ENCODE data around the gene TLK1.

Gene TLK1

DNA sequence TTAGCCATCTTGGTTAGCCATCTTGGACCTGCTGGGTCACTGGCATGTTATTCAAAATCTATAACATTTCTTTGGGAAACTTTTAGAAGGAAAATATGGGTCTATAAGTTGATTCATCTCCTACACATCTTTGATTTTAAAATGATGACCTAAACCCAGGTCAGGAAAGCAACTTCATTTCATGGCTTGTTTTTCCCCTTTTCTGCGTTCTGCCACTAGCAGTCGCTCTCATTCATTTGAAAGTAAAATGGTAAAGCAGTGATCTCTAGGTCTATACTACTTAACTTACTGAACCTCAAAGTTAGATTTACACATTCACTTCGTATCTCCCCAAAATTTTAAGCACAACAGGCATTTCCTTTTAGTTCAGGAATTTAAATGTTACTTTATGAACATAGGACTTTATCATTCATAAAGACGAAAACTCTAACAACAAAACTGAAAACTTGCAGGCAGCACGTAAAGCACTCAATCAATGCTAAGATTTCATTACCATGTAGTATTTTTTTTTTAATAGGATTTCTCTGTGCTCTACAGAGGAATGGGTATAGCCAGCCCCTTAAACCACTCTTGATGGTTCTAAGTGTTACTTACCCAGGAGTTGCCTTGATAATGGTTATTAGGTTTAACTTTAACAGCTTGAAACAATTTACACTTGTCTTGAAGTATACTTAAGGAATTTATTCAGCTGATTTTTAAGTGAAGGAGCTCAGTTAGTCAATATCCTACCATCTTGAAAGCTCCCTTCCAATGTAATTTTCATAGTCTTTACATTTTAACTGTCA, 169.1 kb downstream of the TLK1 start:
- DNase-seq, result no peak

DNA sequence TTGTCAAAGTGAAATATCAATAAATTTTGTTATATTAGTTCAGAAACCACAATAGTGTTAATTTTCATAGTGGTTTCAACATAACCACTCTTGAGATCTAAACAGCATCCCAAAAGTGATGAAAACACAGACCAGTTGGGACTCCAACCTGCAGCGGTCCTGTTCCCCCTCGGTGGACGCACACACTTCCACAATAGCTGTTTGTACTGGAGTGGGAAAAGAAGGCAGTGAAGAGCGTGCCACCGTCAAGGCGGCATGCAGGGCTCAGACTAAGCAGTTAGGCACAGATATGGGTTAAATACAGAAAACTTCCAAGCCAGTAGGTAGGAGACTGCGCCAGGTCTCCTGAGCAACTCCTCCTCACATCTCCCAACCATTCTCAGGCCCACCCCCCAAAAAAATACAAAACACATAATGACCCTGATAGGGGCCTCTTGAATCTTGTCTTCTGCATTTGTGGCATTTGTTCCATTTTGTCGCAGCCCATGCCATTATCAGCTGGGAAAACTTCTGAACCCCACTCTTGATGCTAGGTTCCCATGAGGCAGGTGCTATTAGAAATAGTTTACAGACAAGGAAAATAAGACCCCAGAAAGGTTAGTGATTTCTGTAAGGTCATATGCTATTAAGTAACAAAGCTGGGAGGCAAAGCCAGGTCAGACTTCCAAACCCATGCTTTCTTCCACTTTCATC, 174.0 kb downstream of the TLK1 start:
- DNase-seq, result no peak

DNA sequence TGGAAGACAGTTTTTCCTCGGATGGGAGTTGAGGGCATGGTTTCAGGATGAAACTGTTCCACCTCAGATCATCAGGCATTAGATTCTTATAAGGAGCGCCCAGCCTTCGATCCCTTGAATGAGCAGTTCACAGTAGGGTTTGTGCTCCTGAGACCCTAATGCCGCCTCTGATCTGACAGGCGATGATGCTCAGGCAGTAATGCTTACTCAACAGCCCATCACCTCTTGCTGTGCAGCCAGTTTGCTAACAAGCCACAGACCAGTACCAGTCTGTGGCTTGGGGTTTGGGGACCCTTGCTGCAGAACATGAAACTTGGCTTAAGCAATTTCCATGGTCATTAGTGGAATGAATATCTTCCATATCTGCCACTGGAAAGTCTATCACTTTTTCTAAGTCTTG, 175.3 kb downstream of the TLK1 start:
- no peak for DNase-seq

DNA sequence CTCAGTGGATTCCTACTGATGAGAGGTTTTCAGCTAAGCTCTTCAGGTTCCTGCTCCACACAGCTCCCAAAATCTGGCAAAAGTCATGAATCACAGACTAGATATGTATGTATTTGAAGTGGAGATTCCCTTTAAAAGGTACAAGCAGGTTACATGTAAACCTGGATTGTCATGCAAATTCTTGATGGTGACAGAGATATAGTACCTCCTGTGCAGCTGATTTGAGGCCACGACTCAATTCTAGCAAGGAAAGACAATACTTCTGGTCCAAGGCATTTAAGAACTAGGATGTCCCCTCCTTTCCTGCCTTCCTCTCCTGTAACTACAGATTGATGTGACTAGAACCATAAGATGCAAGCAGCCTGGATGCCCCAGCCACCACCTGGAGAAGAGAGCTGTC, 176.6 kb downstream of the TLK1 start:
- no peak for DNase-seq

DNA sequence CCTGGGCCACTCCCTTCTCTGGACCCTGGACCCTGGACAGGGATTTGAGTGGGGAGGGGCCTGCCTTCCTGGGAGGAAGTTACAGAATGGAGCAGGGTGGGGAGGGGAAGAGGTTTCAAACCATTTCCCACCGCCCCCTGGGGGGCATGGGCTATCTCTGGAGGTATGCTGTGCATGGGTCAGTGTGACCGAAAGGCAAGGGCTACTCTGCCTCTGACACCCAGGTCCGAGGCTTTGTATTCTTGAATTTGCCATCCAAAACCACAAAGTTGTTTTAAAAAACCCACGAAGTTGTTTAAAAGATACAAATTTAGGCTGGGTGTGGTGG, 184.8 kb downstream of the TLK1 start:
- DNase-seq, result no peak

DNA sequence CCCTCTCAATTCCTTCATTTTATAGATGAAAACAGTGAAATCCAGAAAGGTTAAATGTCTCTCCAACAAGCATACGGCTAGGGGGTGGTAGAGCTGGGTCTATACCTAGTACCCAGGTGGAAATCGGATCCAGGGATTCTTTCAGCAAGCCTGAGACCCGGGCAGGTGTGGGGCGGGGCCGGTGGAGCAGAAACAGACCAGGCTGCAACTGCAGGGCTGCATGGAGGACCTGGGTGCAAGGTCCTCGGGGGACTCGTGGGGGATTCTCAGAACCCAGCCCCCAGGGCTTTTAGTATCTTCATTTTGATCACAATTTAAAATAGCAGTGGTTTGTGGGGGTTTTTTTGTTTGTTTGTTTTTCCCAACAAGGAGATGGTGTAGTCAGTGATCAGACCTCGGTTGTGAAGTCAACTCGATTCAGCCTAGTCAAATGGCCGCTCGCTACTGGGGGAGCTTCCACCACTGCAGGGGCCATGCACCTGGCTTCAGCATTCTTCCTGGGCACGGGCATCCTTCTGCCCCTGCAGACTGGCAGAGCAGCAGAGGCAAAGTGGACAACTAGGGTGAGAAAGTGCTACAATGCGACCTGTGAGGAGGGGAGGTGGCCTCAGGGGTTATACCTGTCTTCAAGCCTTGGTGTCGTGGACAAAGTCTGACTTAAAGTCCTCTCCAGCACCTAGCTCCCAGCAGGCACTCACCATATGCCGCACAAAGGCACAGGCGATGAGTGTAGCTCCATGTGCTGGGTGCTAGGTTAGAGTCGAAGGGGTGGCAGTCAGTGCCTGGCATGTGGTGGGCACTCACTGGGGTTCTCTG, 185.4 kb downstream of the TLK1 start:
- DNase-seq, result no peak

DNA sequence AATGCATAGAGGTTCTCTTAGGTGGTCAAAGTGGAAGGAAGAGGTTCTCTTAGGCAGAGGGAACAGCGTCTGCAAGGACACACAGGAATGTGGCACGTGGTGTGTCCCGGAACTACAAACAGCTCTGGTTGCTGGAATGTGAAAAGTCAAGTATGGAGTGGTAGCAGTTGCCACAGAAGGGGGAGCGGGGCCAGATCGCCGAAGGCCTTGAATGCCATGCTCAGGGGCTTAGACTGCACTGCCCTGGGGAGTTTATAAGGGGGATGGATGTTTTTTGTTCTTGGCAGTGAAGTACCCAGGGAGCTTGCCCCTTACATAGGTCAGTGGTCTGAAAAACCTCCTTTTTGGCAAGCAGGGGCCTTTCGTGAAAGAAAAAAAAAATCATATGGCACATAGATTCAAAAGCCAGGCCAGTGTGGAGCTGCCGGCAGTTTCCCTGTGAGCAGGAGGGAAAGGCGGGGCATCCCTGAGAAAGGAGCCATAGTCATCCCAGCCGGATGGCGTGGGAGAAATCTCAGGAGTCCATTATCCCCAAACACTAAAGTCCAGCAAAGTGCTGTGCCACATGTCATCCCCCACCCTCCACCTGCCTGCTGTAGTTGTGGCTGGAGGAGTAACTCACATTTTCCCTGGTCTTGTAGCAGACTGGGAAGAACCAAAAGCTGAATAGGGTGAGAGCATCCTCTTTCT, 186.2 kb downstream of the TLK1 start:
- no peak for DNase-seq

DNA sequence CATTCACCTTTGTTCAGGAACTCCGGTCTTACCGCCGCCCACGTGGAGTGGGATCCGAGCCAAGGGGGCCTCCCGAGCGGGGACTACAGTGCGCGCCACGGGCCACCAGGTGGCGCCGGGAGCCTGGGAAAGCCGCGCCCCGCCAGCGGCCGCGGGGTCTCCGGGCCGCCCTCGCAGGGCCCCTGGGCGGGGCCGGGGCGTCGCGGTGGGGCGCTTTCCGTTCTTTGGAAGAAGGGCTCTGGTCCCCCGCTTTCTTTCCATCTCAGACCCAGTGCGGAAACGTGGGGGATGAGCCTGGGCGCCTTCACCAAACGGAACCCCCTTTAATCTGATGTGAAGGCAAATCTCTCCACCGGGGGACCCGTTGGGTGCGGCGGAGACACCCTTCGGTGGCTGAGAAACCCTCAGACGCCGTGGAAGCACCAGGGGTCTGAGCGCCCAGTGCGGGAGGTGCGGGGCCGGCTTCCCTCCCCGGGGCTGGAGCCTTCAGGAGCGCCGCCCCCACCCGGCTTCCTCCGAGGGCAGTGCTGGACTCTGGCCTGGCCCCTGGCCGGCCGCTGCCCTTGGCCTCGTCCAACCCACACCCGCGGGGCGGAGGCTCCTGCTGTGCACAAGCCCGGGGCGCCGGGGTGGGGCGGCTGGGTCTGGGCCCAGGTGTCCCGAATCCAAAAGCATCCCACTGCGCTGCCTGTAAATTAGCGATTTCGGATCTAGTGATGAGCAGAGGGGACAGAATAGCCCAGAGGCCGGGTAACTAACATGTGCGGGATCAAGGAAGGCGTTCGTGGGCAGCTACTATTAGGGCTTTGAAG, 187.0 kb downstream of the TLK1 start:
- peak; percentile 84 for DNase-seq

DNA sequence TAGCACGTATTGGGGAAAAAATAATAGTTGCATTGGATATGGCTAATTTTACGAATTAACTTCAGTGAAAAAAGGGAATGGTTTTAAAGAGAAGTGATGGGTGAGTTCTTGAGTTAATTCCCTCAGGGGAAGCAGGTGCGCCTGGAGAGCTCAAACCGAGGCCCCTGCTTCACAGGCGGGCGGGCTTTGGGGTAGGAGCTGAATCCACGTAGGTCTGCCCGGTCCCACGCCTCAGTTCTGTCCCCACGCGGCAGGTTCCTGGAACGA, 187.5 kb downstream of the TLK1 start:
- DNase-seq, result no peak

DNA sequence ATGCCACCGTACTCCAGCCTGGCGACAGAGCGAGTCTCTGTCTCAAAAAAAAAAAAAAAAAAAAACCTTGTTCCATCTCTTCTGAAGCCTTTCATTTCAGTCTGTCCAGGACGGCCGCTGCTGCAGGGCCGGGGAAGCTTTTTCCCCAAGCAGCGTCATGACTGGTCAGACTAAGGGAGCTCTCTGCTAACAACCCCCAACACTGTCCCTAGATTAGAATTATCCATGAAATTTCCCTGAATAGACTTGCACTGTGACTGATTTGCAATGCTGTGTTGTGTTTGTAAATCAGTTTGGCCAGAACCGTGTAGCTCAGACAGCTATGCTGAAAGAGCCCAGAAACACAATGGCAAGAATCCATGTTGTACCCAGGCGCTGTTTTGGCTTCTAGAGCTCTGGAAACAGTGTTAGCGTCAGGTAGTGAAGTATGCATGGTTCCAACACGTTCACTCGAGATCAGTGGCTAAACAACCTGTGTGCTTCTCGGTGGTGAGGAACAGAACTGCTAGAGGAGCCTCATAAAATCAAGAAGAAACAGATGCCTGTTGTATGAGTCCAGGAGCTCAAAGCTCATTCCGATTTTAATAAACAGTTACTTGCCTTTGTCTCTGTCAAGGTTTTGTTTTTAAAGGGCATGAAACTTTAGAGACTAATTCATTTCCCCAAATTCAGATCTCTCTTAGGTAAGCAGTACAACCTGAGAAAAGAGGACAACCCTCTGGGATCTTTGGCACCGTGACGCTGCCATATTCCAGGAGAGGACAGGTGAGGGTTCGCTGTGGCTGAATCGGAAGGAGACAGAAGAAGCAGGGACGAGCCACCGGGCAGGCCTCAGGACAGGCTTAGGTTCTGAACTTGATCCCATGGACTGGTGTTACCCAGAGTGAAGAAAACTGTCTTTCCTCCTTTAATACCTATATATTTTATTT, 188.1 kb downstream of the TLK1 start:
- no peak for DNase-seq

DNA sequence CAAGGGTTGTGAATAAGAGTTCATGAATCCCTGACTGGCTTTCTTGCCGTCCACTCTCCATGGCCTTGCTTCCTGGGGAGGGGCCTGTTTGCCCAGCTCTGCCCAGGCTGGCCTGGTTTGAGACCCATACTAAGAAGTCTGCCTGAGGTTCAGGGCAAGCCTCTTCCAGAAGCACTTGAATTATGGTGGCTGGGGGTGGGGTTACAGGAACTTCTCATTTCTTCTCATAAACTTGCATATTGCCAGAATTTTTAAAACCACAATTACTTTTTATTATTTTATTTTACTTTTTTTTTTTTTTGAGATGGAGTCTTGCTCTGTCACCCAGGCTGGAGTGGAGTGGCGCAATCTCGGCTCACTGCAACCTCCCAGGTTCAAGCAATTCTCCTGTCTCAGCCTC, 189.6 kb downstream of the TLK1 start:
- no peak for DNase-seq

DNA sequence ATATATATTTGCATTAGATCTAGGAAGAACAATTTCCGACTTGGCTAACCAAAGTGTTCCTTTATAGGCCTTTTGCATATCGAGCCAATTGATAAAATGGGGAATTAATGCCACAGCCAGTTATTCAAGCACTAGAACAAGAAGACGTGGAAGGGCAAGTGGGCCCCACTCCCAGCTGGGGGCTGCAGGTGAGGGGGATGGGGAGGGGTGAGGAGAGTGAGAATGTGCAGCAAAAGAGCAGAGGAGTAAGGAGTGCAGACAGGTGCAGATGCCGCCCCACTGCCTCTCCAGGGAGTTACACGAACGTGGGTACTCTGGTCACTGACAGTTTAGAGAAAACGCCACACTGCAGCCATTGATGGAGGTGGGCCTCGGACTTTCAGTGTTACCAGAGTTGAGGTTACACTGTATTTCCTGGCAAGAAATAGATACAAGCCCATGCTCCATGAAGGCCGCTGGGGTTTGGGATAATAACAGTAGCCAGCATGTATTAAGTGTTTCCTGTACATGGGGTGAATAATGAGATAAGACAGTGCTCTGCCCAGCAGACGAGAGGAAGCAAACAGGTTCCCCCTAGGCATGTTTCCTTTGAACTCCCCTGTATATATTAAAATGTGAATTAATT, 190.7 kb downstream of the TLK1 start:
- DNase-seq, result no peak

DNA sequence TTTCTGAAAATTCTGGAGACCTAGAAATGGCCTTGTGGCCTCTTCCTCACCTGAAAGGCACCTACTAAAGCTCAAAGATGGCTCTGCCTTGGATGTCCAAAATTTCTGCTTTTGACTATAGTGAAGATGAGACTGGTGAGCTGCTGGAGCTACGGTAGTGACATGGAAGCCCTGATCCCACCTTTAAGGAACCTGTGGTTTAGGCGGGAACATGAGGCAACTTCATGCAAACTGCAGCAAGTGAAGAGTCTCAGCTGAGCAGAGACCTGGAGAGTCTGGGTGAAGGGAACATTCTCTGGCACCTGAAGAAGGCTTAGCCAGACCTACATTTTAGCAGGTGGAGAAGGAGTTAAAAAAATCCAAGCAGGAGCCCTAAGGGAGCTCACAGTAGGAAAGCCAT, 191.7 kb downstream of the TLK1 start:
- no peak for DNase-seq

DNA sequence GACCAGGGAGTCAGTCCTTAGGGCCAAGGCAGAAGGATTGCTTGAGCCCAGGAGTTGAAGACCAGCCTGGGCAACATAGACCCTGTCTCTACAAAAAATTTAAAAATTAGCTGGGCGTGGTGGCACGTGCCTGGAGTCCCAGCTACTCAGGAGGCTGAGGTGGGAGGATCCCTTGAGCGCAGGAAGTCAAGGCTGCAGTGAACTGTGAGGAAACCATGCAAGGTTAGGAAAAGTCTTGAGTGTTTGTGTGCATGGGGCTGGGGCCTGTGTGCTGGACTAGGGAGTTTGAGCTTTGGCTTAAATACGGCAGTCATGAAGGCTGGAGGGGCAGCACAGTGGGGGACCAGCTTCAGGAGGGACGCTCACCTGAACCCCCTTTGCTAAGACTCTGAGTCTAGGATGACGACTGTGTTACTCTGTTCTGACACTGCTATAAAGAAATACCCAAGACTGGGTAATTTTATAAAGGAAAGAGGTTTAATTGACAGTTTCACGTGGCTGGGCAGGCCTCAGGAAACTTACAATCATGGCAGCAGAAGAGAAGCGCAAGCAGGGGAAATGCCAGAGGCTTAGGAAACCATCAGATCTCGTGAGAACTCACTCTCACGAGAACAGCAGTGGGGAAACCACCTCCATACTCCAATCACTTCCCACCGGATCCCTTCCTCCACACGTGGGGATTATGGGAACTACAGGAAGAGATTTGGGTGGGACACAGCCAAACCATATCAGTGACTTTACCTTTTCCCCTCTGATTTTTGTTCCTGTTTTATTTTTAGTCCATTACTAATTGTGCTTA, 192.3 kb downstream of the TLK1 start:
- no peak for DNase-seq

DNA sequence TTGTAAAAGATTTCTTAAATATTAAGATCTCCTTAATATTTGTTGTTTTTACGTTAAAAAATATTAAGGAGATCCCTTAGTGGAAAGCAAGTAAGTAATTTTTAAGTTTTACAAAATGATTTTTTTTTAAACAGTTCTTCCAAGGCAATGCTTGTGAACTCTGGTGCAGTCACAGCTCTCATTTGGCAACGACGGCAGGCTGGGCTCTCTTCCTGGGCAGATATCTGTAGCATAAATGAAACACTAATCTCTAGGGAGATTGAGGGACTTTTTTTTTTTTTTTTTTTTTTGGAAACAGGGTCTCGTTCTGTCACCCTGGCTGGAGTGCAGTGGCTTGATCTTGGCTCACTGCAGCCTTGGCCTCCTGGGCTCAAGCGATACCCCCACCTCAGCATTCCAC, 193.1 kb downstream of the TLK1 start:
- DNase-seq, result no peak

DNA sequence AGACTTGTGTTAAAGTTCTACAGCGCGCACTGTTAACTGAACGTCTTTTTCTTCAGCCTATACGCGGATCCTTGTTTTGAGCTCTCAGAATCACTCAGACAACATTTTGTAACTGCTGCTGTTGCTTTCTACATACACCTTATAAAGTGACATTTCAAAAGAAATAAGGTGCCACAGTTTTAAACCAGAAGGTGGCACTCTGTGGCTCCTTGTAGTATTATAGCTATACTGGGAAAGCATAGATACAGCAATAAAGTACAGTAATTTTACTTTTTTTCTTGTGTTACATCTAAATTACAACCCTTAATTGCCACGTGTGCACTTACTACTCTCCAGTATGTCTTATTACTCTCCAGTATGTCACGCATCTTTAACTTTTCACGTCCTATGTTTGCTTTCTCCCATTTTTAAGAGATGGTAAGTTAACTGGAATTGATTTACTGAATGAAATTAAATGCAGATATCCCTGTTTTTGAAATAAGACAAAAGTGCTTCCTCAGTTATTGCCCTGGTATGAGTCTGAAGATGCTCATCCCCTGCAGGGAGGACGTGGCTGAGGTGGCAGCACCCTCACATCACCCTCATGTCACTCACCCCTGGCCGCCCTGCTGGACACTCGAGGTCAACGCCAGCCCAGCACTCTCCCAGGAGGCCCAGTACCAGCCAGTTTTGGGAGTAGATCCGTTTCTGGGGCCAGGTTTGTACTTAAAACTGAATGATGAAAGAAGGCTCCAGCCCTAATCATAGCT, 193.9 kb downstream of the TLK1 start:
- no peak for DNase-seq

DNA sequence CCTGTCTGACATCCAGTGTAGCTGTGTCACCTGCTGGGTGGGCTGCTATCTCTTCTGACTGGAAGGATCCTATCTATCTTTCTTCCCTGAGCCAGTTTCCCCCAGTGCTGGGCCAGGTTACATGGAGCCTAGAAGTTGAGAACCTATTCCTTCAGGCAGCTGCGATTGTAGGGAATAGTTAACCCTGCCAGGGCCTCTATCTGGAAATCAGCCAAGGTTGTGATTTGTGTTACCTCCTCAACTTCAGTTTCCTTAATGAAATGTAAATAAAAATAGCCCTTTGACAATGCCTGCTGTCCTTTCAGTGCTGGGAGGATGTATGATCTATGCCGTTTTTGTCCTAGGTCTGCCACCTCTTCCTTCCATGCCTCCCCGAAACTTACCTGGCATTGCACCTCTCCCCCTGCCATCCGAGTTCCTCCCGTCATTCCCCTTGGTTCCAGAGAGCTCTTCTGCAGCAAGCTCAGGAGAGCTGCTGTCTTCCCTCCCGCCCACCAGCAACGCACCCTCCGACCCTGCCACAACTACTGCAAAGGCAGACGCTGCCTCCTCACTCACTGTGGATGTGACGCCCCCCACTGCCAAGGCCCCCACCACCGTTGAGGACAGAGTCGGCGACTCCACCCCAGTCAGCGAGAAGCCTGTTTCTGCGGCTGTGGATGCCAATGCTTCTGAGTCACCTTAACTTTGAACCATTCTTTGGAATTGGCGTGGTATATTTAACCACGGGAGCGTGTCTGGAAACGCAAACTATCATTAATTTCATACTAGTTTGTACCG, 195.1 kb downstream of the TLK1 start:
- DNase-seq, result no peak

DNA sequence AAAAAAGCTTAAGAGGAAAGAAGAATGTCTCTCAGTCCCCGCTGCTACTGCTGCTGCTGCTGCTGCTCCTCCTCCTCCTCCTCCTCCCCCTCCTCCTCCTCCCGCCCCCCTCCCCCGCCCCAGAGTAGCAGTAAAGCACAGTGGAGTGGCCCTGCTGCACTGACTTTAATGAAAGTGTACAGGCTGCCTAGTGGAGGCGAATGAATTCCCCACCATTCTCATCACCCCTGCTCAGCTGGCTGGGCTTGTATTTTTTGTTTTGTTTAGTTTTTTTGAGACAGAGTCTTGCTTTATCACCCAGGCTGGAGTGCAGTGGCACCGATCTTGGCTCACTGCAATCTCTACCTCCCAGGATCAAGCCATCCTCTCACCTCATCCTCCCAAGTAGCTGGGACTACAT, 197.3 kb downstream of the TLK1 start:
- no peak for DNase-seq

DNA sequence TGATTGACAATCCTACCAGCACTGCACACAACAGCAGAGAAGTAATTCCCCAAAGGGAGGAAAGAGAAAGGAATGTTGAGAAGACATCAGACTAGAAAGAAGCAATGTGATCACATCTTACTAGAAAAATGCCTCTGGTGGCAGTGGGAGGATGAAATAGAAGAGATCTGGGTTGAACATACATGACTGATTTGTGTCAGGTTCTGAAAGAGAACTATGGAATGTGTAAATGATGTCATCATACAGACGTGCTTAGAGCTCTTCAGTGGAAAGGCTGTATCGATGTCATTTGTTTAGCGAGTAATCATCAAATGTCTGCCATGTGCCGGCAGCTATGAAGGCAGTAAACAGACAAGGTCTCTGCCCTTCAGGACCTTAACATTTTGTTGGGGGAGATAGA, 206.8 kb downstream of the TLK1 start:
- no peak for DNase-seq

Data from CD4-positive, alpha-beta T cell treated with Interleukin-15 for 1 hour (primary cell).